ENCODE results near the gene CTNNA3.

DNA sequence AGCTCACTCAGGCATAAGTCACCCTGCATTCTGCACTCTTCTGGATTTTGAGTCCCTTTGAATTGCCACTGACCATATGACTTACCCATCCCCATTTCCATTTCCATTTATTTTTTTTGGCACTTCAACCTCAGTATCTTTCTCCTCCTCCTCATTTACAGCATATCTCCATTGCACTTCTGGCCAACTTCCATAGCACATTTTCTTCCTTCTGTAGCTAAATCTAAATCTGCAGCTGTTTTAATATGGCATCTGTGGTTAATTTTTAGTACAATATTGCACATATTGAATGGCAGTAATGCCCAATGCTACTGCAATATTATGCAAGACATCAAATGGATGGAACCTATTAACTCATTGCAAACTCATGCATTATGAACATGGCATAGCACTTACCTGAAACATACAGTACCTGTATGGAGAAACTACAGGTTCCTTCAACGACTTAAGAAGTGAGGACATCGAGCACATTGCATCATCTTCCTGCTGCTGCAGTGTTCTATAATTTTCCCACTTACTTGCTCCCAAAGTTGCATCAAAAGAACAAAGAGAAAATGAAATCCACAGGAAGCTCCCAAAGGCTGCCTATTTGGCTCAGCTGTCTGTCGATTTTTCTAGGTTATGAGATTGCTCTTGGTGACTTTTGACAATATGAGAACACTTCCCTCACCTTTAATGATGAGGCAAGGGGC lies 714.5 kb downstream of the CTNNA3 start:
- no peak for TF ChIP-seq EZH2phosphoT487 (IDR thresholded peaks at IDR 0.05; ENCODE audit: borderline replicate concordance)
- TF ChIP-seq, protein P1, sequence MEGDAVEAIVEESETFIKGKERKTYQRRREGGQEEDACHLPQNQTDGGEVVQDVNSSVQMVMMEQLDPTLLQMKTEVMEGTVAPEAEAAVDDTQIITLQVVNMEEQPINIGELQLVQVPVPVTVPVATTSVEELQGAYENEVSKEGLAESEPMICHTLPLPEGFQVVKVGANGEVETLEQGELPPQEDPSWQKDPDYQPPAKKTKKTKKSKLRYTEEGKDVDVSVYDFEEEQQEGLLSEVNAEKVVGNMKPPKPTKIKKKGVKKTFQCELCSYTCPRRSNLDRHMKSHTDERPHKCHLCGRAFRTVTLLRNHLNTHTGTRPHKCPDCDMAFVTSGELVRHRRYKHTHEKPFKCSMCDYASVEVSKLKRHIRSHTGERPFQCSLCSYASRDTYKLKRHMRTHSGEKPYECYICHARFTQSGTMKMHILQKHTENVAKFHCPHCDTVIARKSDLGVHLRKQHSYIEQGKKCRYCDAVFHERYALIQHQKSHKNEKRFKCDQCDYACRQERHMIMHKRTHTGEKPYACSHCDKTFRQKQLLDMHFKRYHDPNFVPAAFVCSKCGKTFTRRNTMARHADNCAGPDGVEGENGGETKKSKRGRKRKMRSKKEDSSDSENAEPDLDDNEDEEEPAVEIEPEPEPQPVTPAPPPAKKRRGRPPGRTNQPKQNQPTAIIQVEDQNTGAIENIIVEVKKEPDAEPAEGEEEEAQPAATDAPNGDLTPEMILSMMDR (conservative IDR thresholded peaks at IDR 0.05; ENCODE audit: low read length), result no peak
